WTC11 (cell line): ENCODE results near the gene LHFPL2. TPM values are rescaled to one million over a fixed set of nuclear protein-coding genes. Genes with fewer than 3 reads are reported as not detected.
A peak's percentile ranks its signal among the peaks of the same experiment; 100 is the strongest.

Experiments used
- ATAC-seq: fragments of 200-7000 bp; cut with Tn5 transposase; 2 replicates; pipeline ENCODE4 v1.10.0; 2021; ENCODE audit warnings: mild to moderate bottlenecking, moderate library complexity
- CTCF ChIA-PET: fragments of 300-600 bp; sonication (Branson Sonifier 250); formaldehyde crosslinking; loops from one replicate; lab custom pipeline; 2021; ENCODE audit warnings: antibody characterized with exemption; lab: Charles Lee
- POLR2A ChIA-PET: fragments of 350-600 bp; sonication (Branson Sonifier 250); formaldehyde crosslinking; loops from one replicate; lab custom pipeline; 2021; ENCODE audit warnings: antibody characterized with exemption; lab: Charles Lee
- DNase-seq: peaks from one replicate; pipeline ENCODE4 v3.0.0; 2021; ENCODE audit warnings: low spot score
- H3K27ac Mint-ChIP-seq: 2 replicates; pipeline ENCODE4 v1.8.0; 2021; ENCODE audit warnings: mixed read lengths
- H3K27me3 Mint-ChIP-seq: 2 replicates; pipeline ENCODE4 v1.8.0; 2021; ENCODE audit warnings: low read depth, mild to moderate bottlenecking, moderate library complexity, mixed read lengths
- H3K36me3 Mint-ChIP-seq: 2 replicates; pipeline ENCODE4 v1.8.0; 2021; ENCODE audit warnings: mixed read lengths
- H3K4me1 Mint-ChIP-seq: 2 replicates; pipeline ENCODE4 v1.8.0; 2022; ENCODE audit warnings: mixed read lengths
- H3K4me3 Mint-ChIP-seq: 2 replicates; pipeline ENCODE4 v1.8.0; 2021; ENCODE audit warnings: mild to moderate bottlenecking, moderate library complexity, mixed read lengths
- H3K9me3 Mint-ChIP-seq: 2 replicates; pipeline ENCODE4 v1.8.0; 2021; ENCODE audit warnings: mixed read lengths
- FOXK1 ChIP-seq: sonication (generic); formaldehyde crosslinking; IDR thresholded peaks from 2 replicates; pipeline ENCODE4 v1.8.0; 2022; ENCODE audit warnings: mild to moderate bottlenecking, moderate library complexity, missing genetic modification reagents
- NFYB ChIP-seq: sonication (generic); formaldehyde crosslinking; conservative IDR thresholded peaks from 2 replicates; pipeline ENCODE4 v1.8.0; 2022; ENCODE audit warnings: low read depth, missing genetic modification reagents
- ZNF138 ChIP-seq: sonication (generic); formaldehyde crosslinking; conservative IDR thresholded peaks from 2 replicates; pipeline ENCODE4 v1.8.1; 2022; ENCODE audit warnings: mild to moderate bottlenecking, moderate library complexity, missing genetic modification reagents
- total RNA-seq: library from RNA; stranded (reverse); gene quantifications from 3 replicates; pipeline ENCODE4 v1.2.3, GENCODE V29; 2021
- TF ChIP-seq, protein P1 (sequence below): fragments of 200-600 bp; IDR thresholded peaks from 2 replicates; pipeline ENCODE4 v1.8.0; 2022; ENCODE audit warnings: antibody characterized with exemption
- TF ChIP-seq, protein P2 (sequence below): sonication (generic); formaldehyde crosslinking; IDR thresholded peaks from 2 replicates; pipeline ENCODE4 v1.8.1; 2023; ENCODE audit warnings: mild to moderate bottlenecking, moderate library complexity, missing genetic modification reagents
- TF ChIP-seq, protein P3 (sequence below): sonication (generic); formaldehyde crosslinking; IDR thresholded peaks from 2 replicates; pipeline ENCODE4 v1.8.1; 2022; ENCODE audit warnings: low read depth, mild to moderate bottlenecking, moderate library complexity, missing genetic modification reagents, borderline replicate concordance
- TF ChIP-seq, protein P4 (sequence below): sonication (generic); formaldehyde crosslinking; IDR thresholded peaks from 2 replicates; pipeline ENCODE4 v1.8.0; 2022; ENCODE audit warnings: mild to moderate bottlenecking, missing genetic modification reagents
- TF ChIP-seq, protein P5 (sequence below): sonication (generic); formaldehyde crosslinking; IDR thresholded peaks from 2 replicates; pipeline ENCODE4 v1.8.1; 2022; ENCODE audit warnings: mild to moderate bottlenecking, moderate library complexity, missing genetic modification reagents

Gene LHFPL2
- total RNA-seq, 1 experiment from 2014 or later, result 40.6 TPM

DNA sequence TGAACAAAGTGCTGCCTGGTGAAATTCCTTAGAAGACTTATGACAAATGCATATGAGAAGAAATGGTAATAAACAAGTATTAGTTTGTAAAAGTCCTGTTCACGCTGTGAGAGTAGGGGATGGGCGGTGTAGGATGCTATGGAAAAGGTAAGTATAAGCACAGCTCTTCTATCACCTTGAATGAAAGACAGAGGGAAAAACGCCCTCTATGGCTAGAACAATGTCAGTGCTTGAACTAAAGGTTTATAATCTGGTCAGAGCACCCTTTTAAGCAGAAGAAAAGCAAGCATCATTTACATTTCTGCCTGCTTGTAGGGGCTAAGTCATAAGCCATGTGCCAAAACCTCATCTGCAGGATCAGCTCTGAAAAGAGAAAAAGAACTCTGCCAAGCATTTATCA is 115.2 kb downstream of the LHFPL2 start:
- no peaks in the 10 kb centered on the region for H3K36me3 Mint-ChIP-seq
- TF ChIP-seq ZNF138 (CRISPR knock-in tag), result no peak
- TF ChIP-seq, protein P1, sequence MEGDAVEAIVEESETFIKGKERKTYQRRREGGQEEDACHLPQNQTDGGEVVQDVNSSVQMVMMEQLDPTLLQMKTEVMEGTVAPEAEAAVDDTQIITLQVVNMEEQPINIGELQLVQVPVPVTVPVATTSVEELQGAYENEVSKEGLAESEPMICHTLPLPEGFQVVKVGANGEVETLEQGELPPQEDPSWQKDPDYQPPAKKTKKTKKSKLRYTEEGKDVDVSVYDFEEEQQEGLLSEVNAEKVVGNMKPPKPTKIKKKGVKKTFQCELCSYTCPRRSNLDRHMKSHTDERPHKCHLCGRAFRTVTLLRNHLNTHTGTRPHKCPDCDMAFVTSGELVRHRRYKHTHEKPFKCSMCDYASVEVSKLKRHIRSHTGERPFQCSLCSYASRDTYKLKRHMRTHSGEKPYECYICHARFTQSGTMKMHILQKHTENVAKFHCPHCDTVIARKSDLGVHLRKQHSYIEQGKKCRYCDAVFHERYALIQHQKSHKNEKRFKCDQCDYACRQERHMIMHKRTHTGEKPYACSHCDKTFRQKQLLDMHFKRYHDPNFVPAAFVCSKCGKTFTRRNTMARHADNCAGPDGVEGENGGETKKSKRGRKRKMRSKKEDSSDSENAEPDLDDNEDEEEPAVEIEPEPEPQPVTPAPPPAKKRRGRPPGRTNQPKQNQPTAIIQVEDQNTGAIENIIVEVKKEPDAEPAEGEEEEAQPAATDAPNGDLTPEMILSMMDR, result 0 out of 2 replicates have a peak, but pooled peaks have one; percentile 19
- no peak for DNase-seq
- H3K4me3 Mint-ChIP-seq, result no peak overlapping the region
- H3K9me3 Mint-ChIP-seq, result no peaks in the 10 kb centered on the region
- peak overlapping the region; percentile 90; the same call in 1 of the 2 replicates for H3K27ac Mint-ChIP-seq
- peak; percentile 64 for ATAC-seq
- CTCF ChIA-PET, result interaction anchor here (0.6 to 3.5 kb wide), 23 partner anchors 10 to 366 kb away, joined by 3 to 24 read pairs (median 5); partner anchors contain the start of gene LHFPL2
- peaks cover 31% of the 10 kb centered on the region for H3K4me1 Mint-ChIP-seq
- H3K27me3 Mint-ChIP-seq, result no peaks in the 10 kb centered on the region
- POLR2A ChIA-PET, result interaction anchor here (0.6 kb wide), 1 partner anchor 63 kb away, joined by 4 read pairs; no protein-coding TSS in a partner anchor

DNA sequence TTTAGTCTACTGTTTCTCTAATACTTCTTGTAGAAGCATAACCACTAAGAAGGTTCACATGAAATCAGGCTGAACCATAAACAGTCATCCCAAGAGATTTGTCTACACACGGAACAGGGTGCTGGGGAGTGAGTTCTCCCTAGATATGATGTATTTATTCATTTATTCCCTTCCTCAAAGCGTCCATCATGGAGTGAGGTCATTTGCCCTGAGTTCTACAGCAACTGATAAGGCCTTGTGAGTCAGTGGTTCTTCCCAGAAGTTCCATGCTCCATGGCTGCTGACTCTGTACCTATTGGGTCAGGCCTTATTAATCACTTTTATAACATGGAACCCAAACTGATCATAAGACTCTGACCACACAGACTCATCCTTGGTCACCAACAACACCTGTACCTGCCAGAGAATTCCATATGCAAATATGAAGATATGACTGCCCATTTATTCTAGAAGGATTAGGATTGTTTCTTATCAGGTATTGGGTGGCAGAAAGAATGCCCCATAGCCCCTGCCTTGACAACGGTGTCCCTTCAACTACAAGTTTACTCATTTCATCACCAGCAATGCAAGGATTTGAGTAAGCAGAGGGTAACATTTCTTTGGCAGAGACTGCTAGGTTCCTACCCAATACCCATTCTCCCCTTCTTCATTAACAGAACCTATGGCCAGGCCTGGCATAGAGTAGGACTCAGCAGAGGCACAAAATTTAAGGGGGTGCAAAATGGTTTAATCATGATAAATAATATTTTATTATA is 118.1 kb downstream of the LHFPL2 start:
- no peak overlapping the region for H3K4me3 Mint-ChIP-seq
- no peak for ATAC-seq
- H3K4me1 Mint-ChIP-seq, result peaks cover 44% of the 10 kb centered on the region
- ChIA-PET POLR2A (no interaction called here), CTCF (interaction anchor here (0.7 kb wide), 1 partner anchor 119 kb away, joined by 4 read pairs; no protein-coding TSS in a partner anchor)
- no peak for DNase-seq
- TF ChIP-seq NFYB (CRISPR knock-in tag) (no peak), FOXK1 (CRISPR knock-in tag) (no peak)
- TF ChIP-seq, protein P1, result no peak
- TF ChIP-seq, protein P2, sequence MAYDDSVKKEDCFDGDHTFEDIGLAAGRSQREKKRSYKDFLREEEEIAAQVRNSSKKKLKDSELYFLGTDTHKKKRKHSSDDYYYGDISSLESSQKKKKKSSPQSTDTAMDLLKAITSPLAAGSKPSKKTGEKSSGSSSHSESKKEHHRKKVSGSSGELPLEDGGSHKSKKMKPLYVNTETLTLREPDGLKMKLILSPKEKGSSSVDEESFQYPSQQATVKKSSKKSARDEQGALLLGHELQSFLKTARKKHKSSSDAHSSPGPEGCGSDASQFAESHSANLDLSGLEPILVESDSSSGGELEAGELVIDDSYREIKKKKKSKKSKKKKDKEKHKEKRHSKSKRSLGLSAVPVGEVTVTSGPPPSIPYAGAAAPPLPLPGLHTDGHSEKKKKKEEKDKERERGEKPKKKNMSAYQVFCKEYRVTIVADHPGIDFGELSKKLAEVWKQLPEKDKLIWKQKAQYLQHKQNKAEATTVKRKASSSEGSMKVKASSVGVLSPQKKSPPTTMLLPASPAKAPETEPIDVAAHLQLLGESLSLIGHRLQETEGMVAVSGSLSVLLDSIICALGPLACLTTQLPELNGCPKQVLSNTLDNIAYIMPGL (CRISPR knock-in tag), result no peak
- TF ChIP-seq, protein P3, sequence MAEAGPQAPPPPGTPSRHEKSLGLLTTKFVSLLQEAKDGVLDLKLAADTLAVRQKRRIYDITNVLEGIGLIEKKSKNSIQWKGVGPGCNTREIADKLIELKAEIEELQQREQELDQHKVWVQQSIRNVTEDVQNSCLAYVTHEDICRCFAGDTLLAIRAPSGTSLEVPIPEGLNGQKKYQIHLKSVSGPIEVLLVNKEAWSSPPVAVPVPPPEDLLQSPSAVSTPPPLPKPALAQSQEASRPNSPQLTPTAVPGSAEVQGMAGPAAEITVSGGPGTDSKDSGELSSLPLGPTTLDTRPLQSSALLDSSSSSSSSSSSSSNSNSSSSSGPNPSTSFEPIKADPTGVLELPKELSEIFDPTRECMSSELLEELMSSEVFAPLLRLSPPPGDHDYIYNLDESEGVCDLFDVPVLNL, result no peak
- TF ChIP-seq, protein P4, sequence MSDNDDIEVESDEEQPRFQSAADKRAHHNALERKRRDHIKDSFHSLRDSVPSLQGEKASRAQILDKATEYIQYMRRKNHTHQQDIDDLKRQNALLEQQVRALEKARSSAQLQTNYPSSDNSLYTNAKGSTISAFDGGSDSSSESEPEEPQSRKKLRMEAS, result no peak
- H3K9me3 Mint-ChIP-seq, result no peaks in the 10 kb centered on the region
- no peak overlapping the region for H3K27ac Mint-ChIP-seq
- no peaks in the 10 kb centered on the region for H3K27me3 Mint-ChIP-seq
- no peaks in the 10 kb centered on the region for H3K36me3 Mint-ChIP-seq

DNA sequence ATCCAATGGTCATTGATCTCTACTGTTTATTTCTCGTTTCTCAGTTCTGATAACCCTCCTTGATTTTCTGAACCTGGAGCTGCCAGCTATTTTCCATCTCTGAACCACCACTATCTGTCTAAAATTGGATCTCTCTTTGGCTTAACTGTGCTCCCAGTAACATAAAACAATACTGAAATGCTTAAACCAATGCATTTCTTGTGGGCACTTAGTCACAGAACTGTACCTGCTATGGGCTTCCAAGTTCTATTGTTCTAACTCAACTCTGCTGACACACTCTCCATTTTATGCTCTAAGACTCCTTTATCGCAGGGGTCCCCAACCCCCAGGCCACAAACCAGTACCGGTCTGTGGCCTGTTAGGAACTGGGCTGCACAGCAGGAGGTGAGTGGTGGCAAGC is 120.6 kb downstream of the LHFPL2 start:
- ChIA-PET CTCF (no interaction called here), POLR2A (no interaction called here)
- no peaks in the 10 kb centered on the region for H3K36me3 Mint-ChIP-seq
- DNase-seq, result no peak
- TF ChIP-seq, protein P5, sequence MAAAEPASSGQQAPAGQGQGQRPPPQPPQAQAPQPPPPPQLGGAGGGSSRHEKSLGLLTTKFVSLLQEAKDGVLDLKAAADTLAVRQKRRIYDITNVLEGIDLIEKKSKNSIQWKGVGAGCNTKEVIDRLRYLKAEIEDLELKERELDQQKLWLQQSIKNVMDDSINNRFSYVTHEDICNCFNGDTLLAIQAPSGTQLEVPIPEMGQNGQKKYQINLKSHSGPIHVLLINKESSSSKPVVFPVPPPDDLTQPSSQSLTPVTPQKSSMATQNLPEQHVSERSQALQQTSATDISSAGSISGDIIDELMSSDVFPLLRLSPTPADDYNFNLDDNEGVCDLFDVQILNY (CRISPR knock-in tag), result no peak
- ATAC-seq, result no peak
- H3K27me3 Mint-ChIP-seq, result no peaks in the 10 kb centered on the region
- no peaks in the 10 kb centered on the region for H3K9me3 Mint-ChIP-seq
- no peak overlapping the region for H3K4me3 Mint-ChIP-seq
- H3K27ac Mint-ChIP-seq, result peak overlapping the region; percentile 34
- peaks cover 30% of the 10 kb centered on the region for H3K4me1 Mint-ChIP-seq
